ENCODE data around the gene HLX.

The HLX gene

GRCh38 chr1:220917535-220918209, 38.4 kb downstream of the HLX start:
- DNase-seq (ENCODE audit: low read depth), result no peak
- no peak overlapping the region for H3K4me3 ChIP-seq (ENCODE audit: low read depth, low read length)
- TF ChIP-seq POLR2A (IDR thresholded peaks at IDR 0.05; ENCODE audit: extremely low read depth, insufficient read length), result no peak

GRCh38 chr1:220918285-220918951, 39.2 kb downstream of the HLX start:
- no peak for TF ChIP-seq POLR2A (IDR thresholded peaks at IDR 0.05; ENCODE audit: extremely low read depth, insufficient read length)
- TF ChIP-seq MAX (IDR thresholded peaks at IDR 0.05; ENCODE audit: low read depth, low read length), result no peak
- no peak for DNase-seq (ENCODE audit: low read depth)
- H3K4me3 ChIP-seq (ENCODE audit: low read depth, low read length), result no peak overlapping the region

- TF ChIP-seq MYC (IDR thresholded peaks at IDR 0.05; ENCODE audit: low read depth, low read length) (no peak), MAX (IDR thresholded peaks at IDR 0.05; ENCODE audit: low read depth, low read length) (no peak)
- no peak overlapping the region for H3K4me3 ChIP-seq (ENCODE audit: low read depth, low read length)
- DNase-seq (ENCODE audit: low read depth), result no peak
These were observed 41.7 kb downstream of the HLX start for GRCh38 chr1:220920967-220921366.

GRCh38 chr1:220921498-220921897, 42.3 kb downstream of the HLX start:
- TF ChIP-seq POLR2A (IDR thresholded peaks at IDR 0.05; ENCODE audit: extremely low read depth, insufficient read length), result no peak
- TF ChIP-seq MYC (IDR thresholded peaks at IDR 0.05; ENCODE audit: low read depth, low read length), result no peak
- H3K4me3 ChIP-seq (ENCODE audit: low read depth, low read length), result no peak overlapping the region
- no peak for DNase-seq (ENCODE audit: low read depth)

GRCh38 chr1:220921971-220922635, 42.9 kb downstream of the HLX start:
- no peak overlapping the region for H3K4me3 ChIP-seq (ENCODE audit: low read depth, low read length)
- DNase-seq (ENCODE audit: low read depth), result no peak
- TF ChIP-seq MYC (IDR thresholded peaks at IDR 0.05; ENCODE audit: low read depth, low read length), result no peak
- no peak for TF ChIP-seq POLR2A (IDR thresholded peaks at IDR 0.05; ENCODE audit: extremely low read depth, insufficient read length)
- no peak for TF ChIP-seq CTCF (IDR thresholded peaks at IDR 0.05; ENCODE audit: low read depth, low read length)
- TF ChIP-seq MAX (IDR thresholded peaks at IDR 0.05; ENCODE audit: low read depth, low read length), result no peak

GRCh38 chr1:220922951-220923350, 43.7 kb downstream of the HLX start:
- no peak for DNase-seq (ENCODE audit: low read depth)
- H3K4me3 ChIP-seq (ENCODE audit: low read depth, low read length), result no peak overlapping the region
- TF ChIP-seq CTCF (IDR thresholded peaks at IDR 0.05; ENCODE audit: low read depth, low read length) (no peak), POLR2A (IDR thresholded peaks at IDR 0.05; ENCODE audit: extremely low read depth, insufficient read length) (no peak), MAX (IDR thresholded peaks at IDR 0.05; ENCODE audit: low read depth, low read length) (no peak), MYC (IDR thresholded peaks at IDR 0.05; ENCODE audit: low read depth, low read length) (no peak)

GRCh38 chr1:220924331-220924970, 45.2 kb downstream of the HLX start:
- TF ChIP-seq MYC (IDR thresholded peaks at IDR 0.05; ENCODE audit: low read depth, low read length), result no peak
- no peak for TF ChIP-seq POLR2A (IDR thresholded peaks at IDR 0.05; ENCODE audit: extremely low read depth, insufficient read length)
- TF ChIP-seq MAX (IDR thresholded peaks at IDR 0.05; ENCODE audit: low read depth, low read length), result no peak
- TF ChIP-seq CTCF (IDR thresholded peaks at IDR 0.05; ENCODE audit: low read depth, low read length), result no peak
- H3K4me3 ChIP-seq (ENCODE audit: low read depth, low read length), result no peak overlapping the region
- DNase-seq (ENCODE audit: low read depth), result no peak

Measured in NB4 (cell line).